SIG-M5 treated with dmso at 0.1 percent for 504 hours (cell line): ENCODE results near the gene MARCO.
"Not testable (repeated sequence)": the region's sequence is repeated elsewhere in the genome, so short reads cannot be mapped to it uniquely, and the experiment has no call there.

Experiments used
- DNase-seq: peaks from one replicate; lab custom pipeline; 2025; ENCODE audit not compliant: unreplicated experiment; lab: John Stamatoyannopoulos, UW

The MARCO gene

GRCh38 chr2:119028327-119029174 is 86.6 kb downstream of the MARCO start:
- peak; percentile 25 for DNase-seq

GRCh38 chr2:119029297-119029696 is 87.3 kb downstream of the MARCO start:
- no peak for DNase-seq

- DNase-seq, result not testable (repeated sequence)
Observed at GRCh38 chr2:119037922-119038321, 95.9 kb downstream of the MARCO start.

GRCh38 chr2:119040730-119041129 is 98.7 kb downstream of the MARCO start:
- no peak for DNase-seq
